ENCODE measurements around the gene GHRH. TPM values are rescaled to one million over a fixed set of nuclear protein-coding genes. Genes with fewer than 3 reads are reported as not detected.
A peak's percentile ranks its signal among the peaks of the same experiment; 100 is the strongest.

GHRH gene
- total RNA-seq, 1 donor from 2014 or later: not detected

DNA sequence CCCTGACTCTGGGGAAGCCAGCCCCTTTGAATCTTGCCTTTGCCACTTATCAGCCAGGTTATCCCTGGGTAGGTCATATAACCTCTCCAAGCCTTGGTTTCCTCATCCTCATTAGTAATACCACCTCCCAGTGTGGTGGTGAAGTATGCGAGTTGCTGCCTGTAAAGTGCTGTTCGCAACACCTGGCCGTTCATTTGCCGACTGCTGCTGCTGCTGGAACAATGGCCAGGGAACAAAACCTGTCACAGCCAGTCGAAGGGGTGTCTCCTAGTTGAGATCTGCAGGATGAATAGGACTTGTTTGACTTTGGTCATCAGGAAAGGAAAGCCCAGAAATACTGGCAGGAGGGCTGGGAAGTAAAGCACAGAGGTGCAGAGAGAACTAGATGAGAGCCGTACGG lies 34.0 kb upstream of the GHRH start:
- TF ChIP-seq, protein P1, sequence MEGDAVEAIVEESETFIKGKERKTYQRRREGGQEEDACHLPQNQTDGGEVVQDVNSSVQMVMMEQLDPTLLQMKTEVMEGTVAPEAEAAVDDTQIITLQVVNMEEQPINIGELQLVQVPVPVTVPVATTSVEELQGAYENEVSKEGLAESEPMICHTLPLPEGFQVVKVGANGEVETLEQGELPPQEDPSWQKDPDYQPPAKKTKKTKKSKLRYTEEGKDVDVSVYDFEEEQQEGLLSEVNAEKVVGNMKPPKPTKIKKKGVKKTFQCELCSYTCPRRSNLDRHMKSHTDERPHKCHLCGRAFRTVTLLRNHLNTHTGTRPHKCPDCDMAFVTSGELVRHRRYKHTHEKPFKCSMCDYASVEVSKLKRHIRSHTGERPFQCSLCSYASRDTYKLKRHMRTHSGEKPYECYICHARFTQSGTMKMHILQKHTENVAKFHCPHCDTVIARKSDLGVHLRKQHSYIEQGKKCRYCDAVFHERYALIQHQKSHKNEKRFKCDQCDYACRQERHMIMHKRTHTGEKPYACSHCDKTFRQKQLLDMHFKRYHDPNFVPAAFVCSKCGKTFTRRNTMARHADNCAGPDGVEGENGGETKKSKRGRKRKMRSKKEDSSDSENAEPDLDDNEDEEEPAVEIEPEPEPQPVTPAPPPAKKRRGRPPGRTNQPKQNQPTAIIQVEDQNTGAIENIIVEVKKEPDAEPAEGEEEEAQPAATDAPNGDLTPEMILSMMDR (IDR thresholded peaks at IDR 0.05; ENCODE audit: unreplicated experiment): no peak
- Mint-ChIP-seq H3K36me3 (ENCODE audit: insufficient read depth) (peaks cover 25% of the 10 kb centered on the region), H3K9me3 (ENCODE audit: low read depth) (peaks cover 7% of the 10 kb centered on the region), H3K4me1 (ENCODE audit: low read depth) (peaks cover 11% of the 10 kb centered on the region), H3K4me3 (ENCODE audit: low read depth) (no peak overlapping the region), H3K27me3 (no peaks in the 10 kb centered on the region), H3K27ac (peak overlapping the region; percentile 87)
- no peak for DNase-seq (ENCODE audit: low spot score, unreplicated experiment)

DNA sequence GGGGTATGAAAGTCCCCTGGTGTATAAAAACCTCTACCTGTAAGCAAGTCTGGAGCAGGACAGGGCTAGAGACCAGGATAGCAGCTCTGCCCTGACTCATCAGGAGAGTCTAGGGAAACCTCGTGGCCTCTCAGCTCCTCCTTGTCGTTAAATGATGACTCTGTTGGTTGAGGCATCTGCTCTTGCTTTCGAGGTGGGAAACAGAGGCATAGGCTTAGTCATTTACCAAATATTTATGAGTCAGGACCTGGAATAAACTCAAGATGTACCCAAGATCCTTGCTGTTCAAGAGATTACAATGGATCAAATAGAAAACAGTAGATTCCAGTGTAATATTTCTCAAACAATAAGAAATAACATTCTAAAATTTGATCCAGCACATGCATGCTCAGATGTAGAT lies 33.4 kb upstream of the GHRH start:
- peaks cover 7% of the 10 kb centered on the region for H3K9me3 Mint-ChIP-seq (ENCODE audit: low read depth)
- H3K27me3 Mint-ChIP-seq: no peaks in the 10 kb centered on the region
- no peak for DNase-seq (ENCODE audit: low spot score, unreplicated experiment)
- H3K27ac Mint-ChIP-seq: no peak overlapping the region
- peaks cover 21% of the 10 kb centered on the region for H3K36me3 Mint-ChIP-seq (ENCODE audit: insufficient read depth)
- TF ChIP-seq, protein P1 (IDR thresholded peaks at IDR 0.05; ENCODE audit: unreplicated experiment): no peak
- peaks cover 12% of the 10 kb centered on the region for H3K4me1 Mint-ChIP-seq (ENCODE audit: low read depth)
- no peak overlapping the region for H3K4me3 Mint-ChIP-seq (ENCODE audit: low read depth)

DNA sequence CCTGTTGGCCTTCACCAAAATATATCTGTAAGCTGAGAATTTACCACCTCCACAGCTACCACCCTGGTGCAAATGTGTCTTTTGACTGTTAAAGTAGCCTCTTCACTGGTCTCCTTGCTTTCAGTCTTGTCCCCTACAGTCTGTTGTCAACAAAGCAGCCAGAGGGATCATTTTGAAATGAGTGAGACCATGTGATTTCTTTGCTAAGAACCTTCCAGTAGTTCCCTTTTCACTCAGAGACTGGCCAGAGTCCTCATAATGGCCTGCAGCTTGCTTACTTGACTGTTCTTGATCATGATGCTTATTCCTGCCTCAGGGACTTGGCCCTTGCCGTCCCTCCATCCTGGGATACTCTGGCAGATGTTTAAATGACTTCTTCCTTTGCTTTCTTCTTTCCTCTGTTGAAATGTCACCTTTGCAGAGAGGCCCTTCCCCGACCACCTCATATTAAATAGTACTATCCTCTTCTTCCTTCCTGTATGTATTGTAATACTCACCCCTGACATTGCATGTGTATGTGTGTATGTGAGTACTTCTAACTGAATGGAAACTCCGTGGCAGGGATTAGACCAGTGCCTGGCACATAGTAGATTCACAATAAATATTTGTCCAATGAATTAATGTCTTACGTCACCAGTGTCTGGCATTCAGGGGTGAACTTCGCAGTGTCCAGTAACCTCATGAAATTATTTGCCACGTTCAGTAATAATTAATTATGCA lies 32.8 kb upstream of the GHRH start:
- TF ChIP-seq, protein P1 (IDR thresholded peaks at IDR 0.05; ENCODE audit: unreplicated experiment): no peak
- peaks cover 7% of the 10 kb centered on the region for H3K9me3 Mint-ChIP-seq (ENCODE audit: low read depth)
- no peaks in the 10 kb centered on the region for H3K27me3 Mint-ChIP-seq
- no peak overlapping the region for H3K4me3 Mint-ChIP-seq (ENCODE audit: low read depth)
- H3K27ac Mint-ChIP-seq: no peak overlapping the region
- DNase-seq (ENCODE audit: low spot score, unreplicated experiment): no peak
- H3K36me3 Mint-ChIP-seq (ENCODE audit: insufficient read depth): peaks cover 19% of the 10 kb centered on the region
- peaks cover 11% of the 10 kb centered on the region for H3K4me1 Mint-ChIP-seq (ENCODE audit: low read depth)

DNA sequence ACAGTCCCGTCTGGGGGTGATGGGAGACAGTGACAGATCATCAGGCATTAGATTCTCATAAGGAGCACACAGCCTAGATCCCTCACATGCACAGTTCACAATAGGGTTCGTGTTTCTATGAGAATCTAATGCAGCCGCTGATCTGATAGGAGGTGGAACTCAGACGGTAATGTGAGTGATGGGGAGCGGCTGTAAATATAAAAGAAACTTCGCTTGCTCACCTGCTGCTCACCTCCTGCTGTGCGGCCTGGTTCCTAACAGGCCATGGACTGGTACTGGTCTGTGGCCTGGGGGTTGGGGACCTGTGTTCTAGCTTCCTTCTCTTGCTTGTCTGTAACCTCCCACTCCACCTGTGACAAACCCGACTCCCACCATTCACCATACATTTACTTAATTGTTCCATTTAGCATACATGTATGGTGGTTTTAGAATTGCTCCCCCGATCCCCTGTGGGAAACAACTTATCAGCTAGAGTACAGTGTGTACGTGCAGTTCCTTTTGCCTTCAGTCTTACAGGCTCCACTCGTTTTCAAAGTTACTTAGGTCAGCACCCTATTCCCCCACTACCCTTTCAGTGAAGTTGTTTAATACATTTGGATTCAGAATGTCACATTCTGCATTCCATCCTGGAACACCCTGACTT lies 31.8 kb upstream of the GHRH start:
- peaks cover 7% of the 10 kb centered on the region for H3K9me3 Mint-ChIP-seq (ENCODE audit: low read depth)
- no peak for DNase-seq (ENCODE audit: low spot score, unreplicated experiment)
- no peak overlapping the region for H3K27ac Mint-ChIP-seq
- H3K4me1 Mint-ChIP-seq (ENCODE audit: low read depth): peaks cover 14% of the 10 kb centered on the region
- H3K36me3 Mint-ChIP-seq (ENCODE audit: insufficient read depth): peaks cover 18% of the 10 kb centered on the region
- no peak overlapping the region for H3K4me3 Mint-ChIP-seq (ENCODE audit: low read depth)
- TF ChIP-seq, protein P1 (IDR thresholded peaks at IDR 0.05; ENCODE audit: unreplicated experiment): no peak
- H3K27me3 Mint-ChIP-seq: no peaks in the 10 kb centered on the region

DNA sequence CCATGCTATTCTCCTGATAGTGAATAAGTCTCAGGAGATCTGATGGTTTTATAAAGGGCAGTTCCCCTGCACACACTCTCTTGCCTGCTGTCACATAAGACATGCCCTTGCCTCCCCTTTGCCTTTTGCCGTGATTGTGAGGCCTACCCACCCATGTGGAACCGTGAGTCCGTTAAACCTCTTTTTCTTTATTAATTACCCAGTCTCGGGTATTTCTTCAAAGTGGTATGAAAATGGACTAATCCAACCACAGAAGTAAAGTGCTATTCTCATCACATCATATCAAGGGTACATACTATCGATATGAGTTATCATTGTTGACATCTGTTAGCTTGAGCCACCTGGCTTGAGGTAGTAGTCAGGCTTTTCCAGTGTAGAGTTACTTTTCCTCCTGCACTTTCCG lies 30.1 kb upstream of the GHRH start:
- H3K4me1 Mint-ChIP-seq (ENCODE audit: low read depth): peaks cover 14% of the 10 kb centered on the region
- H3K9me3 Mint-ChIP-seq (ENCODE audit: low read depth): peaks cover 7% of the 10 kb centered on the region
- no peak overlapping the region for H3K27ac Mint-ChIP-seq
- TF ChIP-seq, protein P1 (IDR thresholded peaks at IDR 0.05; ENCODE audit: unreplicated experiment): no peak
- peaks cover 2% of the 10 kb centered on the region for H3K27me3 Mint-ChIP-seq
- DNase-seq (ENCODE audit: low spot score, unreplicated experiment): no peak
- H3K36me3 Mint-ChIP-seq (ENCODE audit: insufficient read depth): peaks cover 16% of the 10 kb centered on the region
- peak overlapping the region; percentile 52 for H3K4me3 Mint-ChIP-seq (ENCODE audit: low read depth)

Data from progenitor cell of endocrine pancreas (in vitro differentiated cells).